ENCODE measurements around the gene THY1.

GRCh38 chr11:119450590-119451326, 27.8 kb upstream of the THY1 start:
- TF ChIP-seq CTCF (IDR thresholded peaks at IDR 0.05; ENCODE audit: low read length) (no peak), EZH2 (IDR thresholded peaks at IDR 0.05; ENCODE audit: borderline replicate concordance, low read length) (no peak)

Data from OCI-LY1 (cell line).